Right lobe of liver (tissue), 6 donors: Measurements from ENCODE around the gene CYP26A1. TPM values are rescaled to one million over a fixed set of nuclear protein-coding genes. Genes with fewer than 3 reads are reported as not detected.

Experiments used
- ATAC-seq, 4 donors: fragments of 200-7000 bp; cut with Tn5 transposase; one replicate each; pipeline ENCODE4 v1.9.1; 2020; ENCODE audit warnings: mild to moderate bottlenecking in 4 of 4, moderate library complexity in 4 of 4
- DNase-seq, 3 donors: peaks; one replicate each; pipeline ENCODE4 v3.0.0-alpha.2; 2020
- H3K27ac ChIP-seq, 3 donors: fragments of 200-600 bp; one replicate each; pipeline ENCODE4 v1.8.0; 2022
- H3K27me3 ChIP-seq, 2 donors: fragments of 200-600 bp; one replicate each; pipeline ENCODE4 v1.8.0; 2022
- H3K36me3 ChIP-seq, 4 donors: fragments of 200-600 bp; sonication (generic) in 1 of 4; one replicate each; pipeline versions ENCODE4 v1.5.1 to v1.8.0; 2017 to 2022; ENCODE audit warnings: control low read depth in 1 of 4
- H3K4me1 ChIP-seq, 4 donors: fragments of 200-600 bp; sonication (generic) in 1 of 4; one replicate each; pipeline versions ENCODE4 v1.5.1 to v1.8.0; 2017 to 2022; ENCODE audit warnings: control low read depth in 1 of 4
- H3K4me3 ChIP-seq, 3 donors: fragments of 200-600 bp; one replicate each; pipeline ENCODE4 v1.8.0; 2022
- H3K9me3 ChIP-seq, 4 donors: fragments of 200-600 bp; sonication (generic) in 1 of 4; one replicate each; pipeline versions ENCODE4 v1.5.1 to v1.8.0; 2017 to 2022; ENCODE audit warnings: control low read depth in 1 of 4
- CTCF ChIP-seq, 4 donors: fragments of 200-600 bp in 3 of 4; fragments of 450-650 bp in 1 of 4; IDR thresholded peaks; one replicate each; pipeline versions ENCODE4 v1.5.1 to v1.8.0; 2016 to 2022; ENCODE audit warnings: antibody characterized with exemption in 4 of 4, mild to moderate bottlenecking in 2 of 4
- POLR2A ChIP-seq: fragments of 450-650 bp; IDR thresholded peaks from one replicate; pipeline ENCODE4 v1.6.1; 2017; ENCODE audit warnings: antibody characterized with exemption, mild to moderate bottlenecking
- WGBS: methylation state at CpG from one replicate; pipeline ENCODE4 v1.1.6; 2018; ENCODE audit warnings: low coverage, low lambda C conversion rate; ENCODE audit not compliant: insufficient coverage; ENCODE audit errors: missing lambda C conversion rate; 5-methylcytosine and 5-hydroxymethylcytosine counted together
- intact Hi-C, 2 donors: fragments of 100-400 bp; cut with DNase I; formaldehyde crosslinking; loops; one replicate each; pipeline versions ENCODE4 v1.11.2 to v1.14.1; 2022
- total RNA-seq, 6 experiments: library from RNA; depleted of rRNA in 2 of 6; stranded (reverse); fragments of >200 nt in 2 of 6; fragmentation: NEBNext Ultra II Directional in 3 of 6; extraction: Animal tissue kit (Norgen Biotek cat#: 25700) in 3 of 6; gene quantifications; one replicate each; pipeline versions ENCODE4 v1.1.0 to v1.2.4, GENCODE V29; 2016 to 2023
- donor health status: DM: no; HTN: yes; CAD: no.
- donor health status: DM: no; HTN: no; CAD: no.
- donor health status: DM: no; HTN: no; CAD: no.
- donor health status: DM: no; HTN: yes; CAD: no.
- donor health status: DM: no; HTN: yes; CAD: no.

CYP26A1 gene
- total RNA-seq, 6 experiments from 2014 or later = 0.95 to 53.1 (median 12.6) TPM; not detected in 2

GRCh38 chr10:93065675-93066543 is 7.8 kb upstream of the CYP26A1 start:
- Histone ChIP-seq H3K4me3 (peak overlapping the region in 1 of 3 donors; percentile 13), H3K27me3 (peaks cover 0 to 15% of the 10 kb centered on the region in 2 donors), H3K36me3 (no peaks in the 10 kb centered on the region), H3K4me1 (peaks cover 0 to 41% (median 0%) of the 10 kb centered on the region in 4 donors), H3K27ac (no peak overlapping the region), H3K9me3 (no peaks in the 10 kb centered on the region)
- 7% methylated on average over 8 of the region's 81 CpGs for WGBS
- DNase-seq (no peak), ATAC-seq (no peak)
- intact Hi-C loops = no loop called here
- TF ChIP-seq CTCF (IDR thresholded peaks at IDR 0.05) = no peak
- TF ChIP-seq POLR2A = no peak

GRCh38 chr10:93066544-93066913 is 7.2 kb upstream of the CYP26A1 start:
- Histone ChIP-seq H3K27me3 (peaks cover 0 to 15% of the 10 kb centered on the region in 2 donors), H3K4me1 (peaks cover 0 to 45% (median 0%) of the 10 kb centered on the region in 4 donors)
- intact Hi-C loops = no loop called here

GRCh38 chr10:93067443-93068365 is 6.0 kb upstream of the CYP26A1 start:
- Histone ChIP-seq H3K27me3 (peaks cover 0 to 15% of the 10 kb centered on the region in 2 donors), H3K4me1 (peaks cover 0 to 35% (median 2%) of the 10 kb centered on the region in 4 donors), H3K9me3 (no peaks in the 10 kb centered on the region), H3K36me3 (no peaks in the 10 kb centered on the region), H3K4me3 (no peak overlapping the region), H3K27ac (no peak overlapping the region)
- DNase-seq (no peak), ATAC-seq (no peak)
- intact Hi-C loops = no loop called here
- 14% methylated on average over 13 of the region's 17 CpGs for WGBS
- TF ChIP-seq POLR2A (no peak), CTCF (IDR thresholded peaks at IDR 0.05) (no peak)

More at GRCh38 chr10:93066544-93066913, 7.2 kb upstream of the CYP26A1 start:
- no peak overlapping the region for H3K4me3 ChIP-seq
- ATAC-seq (no peak), DNase-seq (no peak)
- WGBS = 19% methylated on average over 7 of the region's 11 CpGs
- no peak overlapping the region for H3K27ac ChIP-seq
- no peaks in the 10 kb centered on the region for H3K9me3 ChIP-seq
- no peaks in the 10 kb centered on the region for H3K36me3 ChIP-seq
- TF ChIP-seq POLR2A (no peak), CTCF (IDR thresholded peaks at IDR 0.05) (no peak)

GRCh38 chr10:93068411-93069244 is 5.1 kb upstream of the CYP26A1 start:
- H3K36me3 ChIP-seq = no peaks in the 10 kb centered on the region

More at GRCh38 chr10:93068411-93069244, 5.1 kb upstream of the CYP26A1 start:
- no peaks in the 10 kb centered on the region for H3K9me3 ChIP-seq
- TF ChIP-seq POLR2A (no peak), CTCF (IDR thresholded peaks at IDR 0.05) (peak in 1 of 4 donors; percentile 28)
- peaks cover 0 to 38% (median 5%) of the 10 kb centered on the region in 4 donors for H3K4me1 ChIP-seq
- peaks cover 0 to 15% of the 10 kb centered on the region in 2 donors for H3K27me3 ChIP-seq
- WGBS = 2% methylated on average over 38 of the region's 73 CpGs
- intact Hi-C loops = no loop called here
- ATAC-seq = no peak
- DNase-seq = peak in 1 of 3 donors; percentile 59
- H3K27ac ChIP-seq = no peak overlapping the region
- no peak overlapping the region for H3K4me3 ChIP-seq
